HG02943 (cell line): ENCODE results near the gene TRMT10B.
"Not testable (repeated sequence)": the region's sequence is repeated elsewhere in the genome, so short reads cannot be mapped to it uniquely, and the experiment has no call there.

Source experiments
- ATAC-seq: cut with Tn5 transposase; IDR thresholded peaks from one replicate; pipeline ENCODE4 v1.9.1; 2021; ENCODE audit warnings: mild to moderate bottlenecking, low read depth, moderate library complexity; ENCODE audit not compliant: unreplicated experiment

The TRMT10B gene

DNA sequence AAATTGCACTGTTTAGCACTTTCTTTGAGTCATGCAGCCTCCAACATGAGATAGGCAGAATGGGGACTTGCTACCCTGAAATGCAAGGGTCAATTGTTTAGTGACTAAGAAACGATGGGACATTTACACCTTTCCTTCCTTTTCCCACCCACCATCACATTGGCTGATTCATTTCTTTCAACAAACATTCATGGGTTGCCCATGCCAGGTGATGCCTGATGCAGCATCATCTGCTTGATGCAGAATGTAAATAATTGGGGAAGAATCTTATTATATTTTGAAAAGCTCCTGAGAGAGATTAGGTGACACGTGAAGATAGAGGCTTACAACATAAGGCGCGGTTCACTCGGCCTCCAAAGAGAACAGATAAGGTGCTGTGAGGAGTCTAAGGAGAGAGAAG lies 4.5 kb upstream of the TRMT10B start:
- ATAC-seq = no peak

DNA sequence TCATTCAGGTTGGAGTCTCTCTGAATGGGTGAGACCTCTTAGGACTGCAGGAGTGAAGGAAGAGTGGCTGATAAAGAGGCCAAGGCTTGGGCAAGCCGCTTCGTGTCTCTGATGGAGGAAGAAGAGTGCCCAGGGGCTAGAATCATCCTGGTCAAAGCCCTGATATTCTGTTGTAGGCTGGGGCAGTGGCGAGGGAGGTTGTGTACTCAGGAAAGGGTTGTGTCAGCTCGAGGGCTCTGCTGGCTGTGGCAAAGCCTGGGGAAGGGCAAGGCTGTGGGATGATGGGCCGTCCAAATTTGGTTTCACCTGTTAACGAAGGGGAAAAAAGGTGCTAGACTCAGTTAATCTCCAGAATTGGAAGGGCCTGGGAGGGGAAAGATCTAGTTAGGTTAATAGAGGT lies 2.4 kb upstream of the TRMT10B start:
- no peak for ATAC-seq

DNA sequence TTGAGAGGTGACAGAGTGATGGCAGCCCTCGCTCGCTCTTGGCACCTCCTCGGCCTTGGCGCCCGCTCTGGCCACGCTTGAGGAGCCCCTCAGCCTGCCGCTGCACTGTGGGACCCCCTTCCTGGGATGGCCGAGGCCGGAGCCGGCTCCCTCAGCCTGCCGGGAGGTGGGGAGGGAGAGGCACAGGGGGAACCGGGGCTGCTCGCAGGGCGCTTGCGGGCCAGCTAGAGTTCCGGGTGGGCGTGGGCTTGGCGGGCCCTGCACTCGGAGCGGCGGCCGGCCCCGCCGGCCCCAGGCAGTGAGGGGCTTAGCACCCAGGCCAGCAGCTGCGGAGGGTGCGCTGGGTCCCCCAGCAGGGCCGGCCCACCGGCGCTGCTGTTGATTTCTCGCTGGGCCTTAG lies 1.9 kb upstream of the TRMT10B start:
- not testable (repeated sequence) for ATAC-seq

DNA sequence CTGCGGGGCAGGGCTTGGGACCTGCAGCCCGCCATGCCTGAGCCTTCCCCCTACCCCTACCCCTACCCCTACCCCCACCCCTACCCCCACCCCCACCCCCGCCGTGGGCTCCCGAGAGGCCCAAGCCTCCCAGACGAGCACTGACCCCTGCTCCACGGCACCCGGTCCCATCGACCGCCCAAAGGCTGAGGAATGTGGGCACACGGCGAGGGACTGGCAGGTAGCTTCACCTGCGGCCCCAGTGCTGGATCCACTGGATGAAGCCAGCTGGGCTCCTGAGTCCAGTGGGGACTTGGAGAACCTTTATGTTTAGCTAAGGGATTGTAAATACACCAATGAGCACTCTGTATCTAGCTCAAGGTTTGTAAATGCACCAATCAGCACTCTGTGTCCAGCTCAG lies 1.5 kb upstream of the TRMT10B start:
- not testable (repeated sequence) for ATAC-seq

DNA sequence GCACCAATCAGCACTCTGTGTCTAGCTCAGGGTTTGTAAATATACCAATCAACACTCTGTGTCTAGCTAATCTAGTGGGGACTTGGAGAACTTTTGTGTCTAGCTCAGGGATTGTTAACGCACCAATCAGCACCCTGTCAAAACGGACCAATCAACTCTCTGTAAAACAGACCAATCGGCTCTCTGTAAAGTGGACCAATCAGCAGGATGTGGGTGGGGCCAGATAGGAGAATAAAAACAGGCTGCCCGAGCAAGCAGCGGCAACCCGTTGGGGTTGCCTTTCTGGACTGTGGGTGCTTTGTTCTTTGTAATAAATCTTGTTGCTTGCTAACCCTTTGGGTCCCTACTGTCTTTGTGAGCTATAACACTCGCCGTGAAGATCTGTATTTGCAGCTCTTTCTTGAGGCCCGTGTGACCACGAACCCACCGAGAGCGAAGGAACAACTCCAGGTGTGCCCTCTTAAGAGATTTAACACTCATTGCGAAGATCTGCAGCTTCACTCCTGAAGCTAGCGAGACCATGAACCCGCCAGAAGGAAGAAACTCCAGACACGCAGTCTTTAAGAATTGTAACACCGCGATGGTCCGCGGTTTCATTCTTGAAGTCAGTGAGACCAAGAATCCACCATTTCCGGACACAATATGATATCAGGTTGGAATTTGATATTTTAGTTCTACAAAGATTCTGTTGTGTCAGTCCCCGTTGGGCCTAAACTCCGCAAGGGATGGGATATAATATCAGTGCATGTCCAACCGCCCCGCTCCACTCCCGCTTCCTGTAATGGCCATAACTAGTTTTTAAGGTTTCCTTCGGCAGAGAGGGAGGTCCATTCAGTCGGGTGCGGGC lies 740 bp upstream of the TRMT10B start:
- no peak for ATAC-seq

DNA sequence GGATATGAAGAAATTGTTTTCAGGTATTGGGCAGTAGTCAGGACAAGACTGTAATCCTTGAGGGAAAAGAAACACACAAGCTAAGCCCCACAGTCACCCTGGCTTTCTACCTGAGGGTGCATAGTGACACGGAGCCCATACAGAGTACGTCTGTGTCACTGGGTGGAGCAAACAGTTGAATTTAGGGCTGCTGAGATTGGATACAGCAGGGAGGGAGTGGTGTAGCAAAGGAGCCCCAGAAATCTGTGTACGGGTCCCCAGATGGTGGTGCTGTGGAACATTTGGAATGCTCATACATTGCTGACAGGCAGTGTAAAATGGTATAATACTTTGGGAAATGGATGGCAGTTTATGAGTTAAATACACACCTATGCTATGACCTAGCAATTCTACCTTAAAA lies 5.1 kb downstream of the TRMT10B start:
- no peak for ATAC-seq

DNA sequence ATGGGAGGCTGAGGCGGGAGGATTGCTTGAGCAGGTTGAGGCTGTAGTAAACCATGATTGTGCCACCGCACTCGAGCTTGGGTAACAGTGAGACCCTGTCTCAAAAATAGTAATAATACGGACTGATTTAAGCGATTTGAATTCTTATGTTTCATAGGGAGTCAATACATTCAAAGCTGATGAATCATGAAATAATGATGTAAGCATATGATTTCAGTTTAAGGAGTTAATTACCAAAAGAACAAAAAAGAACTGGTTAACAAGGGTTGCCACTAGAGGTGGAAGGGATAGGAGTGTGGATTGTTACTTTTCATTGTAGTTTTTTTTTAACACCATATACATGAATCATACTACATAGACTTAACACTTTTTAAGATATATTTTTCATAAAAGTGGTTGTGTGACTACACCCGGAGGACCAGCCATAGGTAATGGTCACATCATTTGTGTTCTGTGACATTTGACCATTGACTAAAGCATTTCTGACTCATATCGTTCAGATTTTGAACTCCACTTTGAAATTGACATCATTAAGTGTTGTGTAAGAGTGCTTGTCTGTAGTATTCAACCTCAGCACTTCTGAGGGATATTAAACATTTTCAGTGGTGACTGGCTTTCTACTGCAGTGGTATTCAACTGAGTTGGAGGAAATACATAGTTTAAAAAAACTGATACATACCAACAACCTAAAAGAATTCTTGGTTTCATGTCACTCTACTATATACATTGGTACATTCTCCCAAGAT lies 7.0 kb downstream of the TRMT10B start:
- ATAC-seq = no peak

DNA sequence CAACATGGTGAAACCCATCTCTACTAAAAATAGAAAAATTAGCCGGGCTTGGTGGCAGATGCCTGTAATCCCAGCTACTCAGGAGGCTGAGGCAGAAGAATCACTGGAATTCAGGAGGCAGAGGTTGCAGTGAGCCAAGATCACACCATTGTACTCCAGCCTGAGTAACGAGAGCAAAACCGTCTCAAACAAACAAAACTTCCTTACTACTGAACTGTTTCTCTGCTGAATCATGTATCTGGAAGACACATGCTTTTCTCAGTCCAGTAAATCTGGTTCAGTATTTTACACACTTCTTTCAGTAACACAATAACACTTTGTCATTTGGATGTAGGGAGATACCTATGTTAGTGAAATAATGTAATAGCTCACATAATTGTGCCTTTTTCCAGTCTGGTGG lies 7.9 kb downstream of the TRMT10B start:
- no peak for ATAC-seq

DNA sequence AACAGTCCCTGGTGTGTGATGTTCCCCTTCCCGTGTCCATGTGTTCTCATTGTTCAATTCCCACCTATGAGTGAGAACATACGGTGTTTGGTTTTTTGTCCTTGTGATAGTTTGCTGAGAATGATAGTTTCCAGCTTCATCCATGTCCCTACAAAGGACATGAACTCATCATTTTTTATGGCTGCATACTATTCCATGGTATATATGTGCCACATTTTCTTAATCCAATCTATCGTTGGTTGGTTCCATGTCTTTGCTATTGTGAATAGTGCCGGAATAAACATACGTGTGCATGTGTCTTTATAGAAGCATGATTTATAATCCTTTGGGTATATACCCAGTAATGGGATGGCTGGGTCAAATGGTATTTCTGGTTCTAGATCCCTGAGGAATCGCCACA lies 11.7 kb downstream of the TRMT10B start:
- not testable (repeated sequence) for ATAC-seq

DNA sequence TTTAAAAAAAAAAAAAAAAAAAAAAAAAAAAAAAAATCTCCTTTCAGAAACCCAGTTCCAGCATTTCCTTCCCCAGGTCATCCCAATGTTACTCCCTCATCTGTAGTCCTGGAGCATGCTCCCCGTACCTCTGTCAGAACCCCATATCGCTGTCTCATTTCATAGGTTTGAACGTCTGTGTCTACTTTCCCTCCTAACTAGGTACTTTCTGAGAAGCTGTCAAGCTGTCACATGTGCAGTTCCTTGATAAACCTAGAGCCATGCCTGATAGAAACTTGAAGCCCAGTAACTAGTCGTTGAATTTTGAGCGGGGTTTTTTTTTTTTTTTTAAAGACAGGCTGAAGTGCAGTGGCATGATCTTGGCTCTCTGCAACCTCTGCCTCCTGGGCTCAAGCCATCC lies 15.7 kb downstream of the TRMT10B start:
- ATAC-seq = no peak

DNA sequence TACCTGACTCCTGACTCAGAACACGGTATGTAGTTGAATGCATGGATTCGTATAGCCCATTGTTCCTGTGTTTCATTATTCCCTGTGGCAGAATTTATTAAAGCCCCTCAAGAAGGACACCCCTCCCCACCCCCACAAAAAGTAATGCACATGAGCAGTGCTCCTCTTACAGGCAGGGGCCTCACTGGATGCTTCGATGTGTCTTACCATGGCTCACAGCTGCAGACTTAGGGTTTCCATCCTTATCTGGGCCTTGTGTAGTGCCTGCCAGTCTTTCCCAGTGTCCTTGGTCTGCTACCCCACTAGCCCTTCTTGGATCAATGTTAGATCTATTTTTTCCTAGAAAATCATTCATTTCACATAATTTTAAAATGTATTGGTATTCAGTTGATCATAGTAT lies 16.4 kb downstream of the TRMT10B start:
- no peak for ATAC-seq

DNA sequence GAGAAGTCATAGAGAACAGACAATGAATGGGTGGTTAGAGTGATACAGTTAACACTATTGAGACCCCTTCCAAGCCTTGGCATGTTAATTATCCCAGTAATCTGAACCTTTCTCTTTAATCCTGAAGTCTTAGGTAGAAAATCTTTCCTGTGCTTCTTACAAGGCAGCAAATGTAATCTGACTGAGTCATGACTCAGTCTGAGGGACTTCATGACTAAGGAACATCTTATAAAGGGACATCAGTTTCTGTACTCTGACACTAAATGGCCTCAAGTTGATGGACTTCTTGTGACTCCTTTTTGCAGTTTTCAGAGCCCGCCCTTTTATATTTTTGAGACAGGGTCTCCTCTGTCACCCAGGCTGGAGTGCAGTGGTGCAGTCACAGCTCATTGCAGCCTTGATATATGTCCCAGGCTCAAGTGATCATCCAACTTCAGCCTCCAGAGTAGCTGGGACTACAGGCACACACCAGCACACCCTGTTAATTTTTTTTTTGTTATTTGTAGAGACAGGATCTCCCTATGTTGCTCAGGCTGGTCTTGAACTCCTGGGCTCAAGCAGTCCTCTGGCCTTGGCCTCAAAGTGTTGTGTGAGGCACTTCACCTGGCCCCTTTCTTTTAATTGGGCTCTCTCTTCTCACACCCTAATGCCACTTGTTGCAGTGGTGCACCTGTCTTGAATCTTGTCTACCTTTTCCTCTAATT lies 21.8 kb downstream of the TRMT10B start:
- no peak for ATAC-seq

DNA sequence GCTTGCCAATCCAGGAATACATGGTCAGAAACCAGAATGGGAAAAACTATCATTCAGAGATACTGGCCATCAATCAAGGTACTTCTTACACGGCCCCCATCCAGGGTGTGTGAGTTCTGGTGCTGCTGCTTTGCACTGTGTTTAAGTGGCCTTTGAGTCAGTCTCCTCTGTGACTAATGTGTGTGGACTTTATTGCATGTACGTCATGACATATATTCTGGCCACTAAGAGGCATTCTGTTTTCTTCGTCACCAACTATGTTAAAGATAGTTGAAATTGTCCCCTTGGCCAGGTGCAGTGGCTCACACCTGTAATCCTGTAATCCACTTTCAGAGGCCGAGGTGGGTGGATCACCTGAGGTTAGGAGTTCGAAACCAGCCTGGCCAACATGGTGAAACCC lies 22.7 kb downstream of the TRMT10B start:
- ATAC-seq = no peak

DNA sequence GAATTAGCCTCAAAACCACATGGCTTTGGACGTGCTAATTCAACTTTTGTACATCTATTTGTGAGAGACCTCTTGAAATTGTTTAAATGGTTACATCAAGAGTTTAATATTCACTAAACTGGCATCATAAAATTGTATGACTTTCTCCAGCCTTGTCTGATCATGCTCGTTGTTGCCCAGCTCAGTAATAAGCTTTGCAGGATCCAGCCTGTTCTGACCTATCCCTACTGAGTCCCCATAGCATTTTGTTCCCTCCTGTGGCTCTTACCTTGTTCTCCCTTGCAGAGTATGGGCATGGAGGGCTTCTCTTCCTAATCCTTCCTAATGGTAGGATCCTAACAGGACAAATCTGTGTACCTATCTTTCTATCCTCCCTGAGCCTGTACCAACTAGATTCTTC lies 24.9 kb downstream of the TRMT10B start:
- ATAC-seq = no peak

DNA sequence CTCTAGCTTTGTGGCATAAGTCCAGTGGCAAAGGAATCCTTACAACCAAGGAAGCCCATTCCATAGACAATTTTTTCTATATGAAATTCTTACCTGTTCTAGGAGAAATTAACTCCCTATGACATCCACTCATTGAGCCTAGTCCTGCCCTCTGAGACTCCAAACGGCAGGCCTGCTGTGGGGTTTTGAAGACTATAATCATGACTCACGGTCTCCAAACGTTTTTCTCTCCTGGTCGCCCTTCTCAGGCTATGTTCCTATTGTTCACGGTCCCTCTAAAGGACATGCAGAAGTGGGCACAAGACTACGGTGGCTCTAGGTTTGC lies 30.6 kb downstream of the TRMT10B start:
- no peak for ATAC-seq

DNA sequence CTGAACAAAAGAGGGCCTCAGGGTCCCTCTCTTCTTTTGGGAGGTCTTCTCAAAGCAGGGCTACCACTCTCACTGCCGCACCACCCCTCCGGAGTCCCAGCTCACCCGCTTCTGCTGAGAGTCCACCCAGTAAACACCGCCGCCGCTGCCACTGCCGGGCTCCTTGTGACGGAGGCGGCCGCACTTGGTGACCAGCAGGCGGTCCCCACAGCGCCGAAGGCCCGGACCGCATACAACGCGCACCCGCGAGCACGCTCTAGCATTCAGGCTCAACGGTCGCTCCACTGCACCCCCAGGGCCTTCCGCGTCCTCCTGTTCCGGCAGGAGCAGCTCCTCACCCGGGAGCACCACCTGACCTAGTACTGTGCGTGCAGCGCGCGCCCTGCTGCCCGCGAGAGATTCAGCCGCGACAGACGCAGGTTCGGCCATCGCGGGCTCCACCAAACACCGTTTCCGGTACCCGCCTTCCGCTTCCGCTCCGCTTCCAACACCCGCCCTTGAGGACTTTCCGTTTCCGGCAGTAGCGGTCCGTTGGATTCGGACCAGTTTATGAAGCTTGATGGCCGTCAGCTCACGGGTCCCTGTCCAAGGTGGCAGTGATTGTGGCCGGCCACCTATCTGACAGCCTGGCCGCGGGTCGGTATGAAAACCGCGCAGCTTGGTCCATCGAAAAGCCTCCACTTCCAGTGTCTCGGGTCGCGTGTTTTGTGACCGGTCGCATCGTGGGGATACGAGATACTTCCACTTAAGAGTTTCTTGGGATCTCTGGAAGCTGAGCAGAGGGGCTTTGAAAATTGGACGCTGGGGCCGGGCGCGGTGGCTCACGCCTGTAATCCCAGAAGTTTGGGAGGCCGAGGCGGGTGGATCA lies 31.2 kb downstream of the TRMT10B start, which contains the start of gene EXOSC3:
Gene EXOSC3, minus strand, starts transcription at position 449 of the 868 bp plus-strand sequence. Its CDS starts 20 bp downstream, at position 429.
- peak; percentile 85 for ATAC-seq

DNA sequence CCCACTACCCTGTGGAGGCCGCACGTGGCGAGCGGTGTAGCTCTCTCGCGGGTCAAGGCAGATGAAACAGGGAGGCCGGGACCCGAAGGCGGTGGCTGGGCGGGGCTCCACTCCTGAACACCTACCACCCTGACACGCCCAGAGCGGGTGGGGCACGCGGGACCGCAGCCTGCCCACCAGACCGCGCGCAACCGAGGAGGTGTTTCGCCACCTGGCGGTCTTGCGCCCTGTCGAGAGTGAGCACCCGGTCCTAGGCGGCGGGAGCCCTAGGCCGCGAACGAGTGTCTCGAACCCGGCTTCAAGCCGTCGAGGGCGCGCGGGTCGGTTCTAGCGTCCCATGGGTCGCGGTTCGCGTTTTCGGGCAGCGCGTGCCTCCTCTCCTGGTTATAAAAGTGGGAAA lies 33.5 kb downstream of the TRMT10B start:
- ATAC-seq = no peak

DNA sequence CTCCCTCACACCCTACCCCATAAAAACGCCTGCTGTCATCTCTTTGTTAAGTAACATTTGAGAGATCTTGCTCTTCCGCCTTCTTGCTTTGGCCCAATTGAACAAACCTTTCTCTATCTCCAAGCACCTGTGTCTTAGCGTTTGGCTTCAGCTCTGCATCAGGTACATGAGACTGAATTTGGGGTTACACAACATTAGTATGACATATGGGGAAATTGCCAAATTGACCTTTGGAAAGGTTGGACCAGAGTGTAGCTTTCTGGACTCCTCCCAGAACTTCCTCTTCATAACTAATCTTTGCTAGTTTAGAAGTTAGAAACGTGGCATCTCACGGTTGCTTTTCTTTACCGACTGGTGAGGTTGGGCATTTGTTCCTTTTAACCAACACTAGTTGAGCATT lies 34.7 kb downstream of the TRMT10B start:
- no peak for ATAC-seq

DNA sequence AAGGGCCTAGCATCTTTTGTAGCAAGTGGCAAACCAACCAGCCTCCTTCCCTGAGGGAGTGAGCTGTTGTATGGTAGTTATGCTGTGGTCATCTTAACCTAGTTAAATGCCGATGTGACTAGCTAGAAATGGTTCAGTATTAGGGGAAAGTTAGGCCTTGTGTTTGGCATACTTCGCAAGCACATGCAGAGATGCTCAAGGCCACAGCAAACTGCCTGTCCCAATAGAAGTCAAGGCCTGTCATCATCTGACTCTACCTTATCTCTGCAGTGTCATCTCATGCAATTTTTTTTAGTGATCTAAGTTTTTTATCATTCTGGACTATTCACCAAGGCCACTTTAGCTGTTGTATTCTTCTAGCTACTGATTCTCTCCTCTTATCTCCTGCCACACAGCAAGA lies 36.5 kb downstream of the TRMT10B start:
- no peak for ATAC-seq

DNA sequence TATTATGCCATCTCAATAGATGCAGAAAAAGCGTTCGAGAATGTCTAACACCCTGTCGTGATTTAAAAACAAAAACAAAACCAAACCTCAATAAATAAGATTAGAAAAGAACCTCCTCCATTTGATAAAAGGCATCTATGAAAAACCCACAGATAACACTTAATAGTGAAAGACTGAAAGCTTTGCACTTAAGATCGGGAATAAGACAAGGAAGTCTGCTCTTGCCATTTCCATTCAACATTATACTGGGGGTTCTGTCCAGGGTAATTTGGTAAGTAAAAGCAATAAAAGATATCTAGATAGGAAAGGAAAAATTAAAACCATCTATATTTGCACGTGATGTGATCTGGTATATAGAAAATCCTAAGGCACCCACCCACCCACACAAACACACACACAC lies 38.5 kb downstream of the TRMT10B start:
- no peak for ATAC-seq
